NCI-H446 (cell line): ENCODE measurements around the gene RPS6KL1.
A peak's percentile ranks its signal among the peaks of the same experiment; 100 is the strongest.

Experiments used
- DNase-seq, 2 experiments: peaks; one replicate each; lab custom pipeline; 2025; lab: John Stamatoyannopoulos, UW

RPS6KL1 gene

DNA sequence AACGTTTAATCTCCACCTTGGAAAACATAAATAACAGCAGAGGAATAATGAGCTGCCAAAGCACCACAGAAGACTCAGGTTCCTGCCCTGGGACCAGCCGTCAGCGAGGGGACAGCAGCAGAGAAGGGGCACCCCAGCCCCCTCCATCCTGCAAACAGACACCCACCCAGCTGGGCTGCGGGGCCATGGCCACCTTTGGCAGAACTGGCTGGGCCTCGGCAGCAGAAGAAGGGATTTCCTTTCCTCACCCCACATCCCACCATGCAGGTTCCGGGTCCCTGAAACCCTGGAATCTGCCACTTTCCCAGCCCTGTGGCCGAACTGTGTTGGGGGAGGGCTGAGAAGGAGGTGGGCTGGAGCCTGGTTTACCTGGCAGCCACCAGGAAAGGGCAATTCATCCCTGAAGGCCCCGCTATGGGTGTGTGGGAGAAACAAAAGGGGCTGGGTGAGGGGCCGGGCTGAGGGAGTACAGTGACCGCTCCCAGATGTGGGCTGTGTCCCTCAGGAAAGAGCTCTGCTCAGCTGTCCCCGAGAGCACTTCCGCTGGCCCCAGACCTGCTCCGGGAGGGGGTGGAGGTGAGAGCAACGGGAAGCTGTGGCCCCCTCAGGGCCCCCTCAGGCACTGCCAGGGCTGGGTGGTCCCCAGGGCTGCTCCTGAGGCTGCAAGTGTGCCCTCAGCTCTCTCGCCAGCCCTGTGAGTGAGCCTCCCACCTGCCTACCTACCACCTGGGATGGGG, 28.6 kb upstream of the RPS6KL1 start:
- DNase-seq, result no peak

DNA sequence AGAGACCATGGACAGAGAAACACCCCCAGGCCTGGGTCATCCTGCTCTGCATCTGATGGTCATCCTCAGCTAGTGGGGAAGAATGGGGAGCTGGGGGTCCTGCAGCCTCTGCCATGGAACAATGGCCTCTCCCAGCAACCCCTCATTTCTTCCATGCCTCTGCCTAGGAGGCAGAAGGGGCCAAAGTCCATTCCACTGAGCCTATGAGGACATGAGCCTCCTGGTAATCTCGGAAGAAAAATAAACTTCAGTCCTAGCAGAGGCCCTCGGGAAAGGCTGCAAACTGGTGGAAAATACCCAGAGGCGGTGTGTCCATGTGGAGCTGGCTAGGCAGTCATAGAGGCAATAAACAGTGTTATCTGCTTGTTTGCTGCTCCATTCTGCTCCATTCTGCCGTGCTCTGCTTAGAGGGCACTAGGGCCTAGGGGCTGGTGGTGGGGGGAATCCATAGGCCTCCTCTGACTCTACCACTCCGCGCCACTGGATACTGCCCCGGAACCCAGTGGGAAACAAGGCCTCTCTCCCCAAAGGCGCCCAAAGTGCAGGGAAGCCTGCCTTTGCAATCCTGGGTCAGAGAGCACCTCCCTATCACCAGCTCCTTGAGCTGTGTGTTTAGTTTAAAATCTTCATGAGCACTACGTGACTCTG, 27.9 kb upstream of the RPS6KL1 start:
- no peak for DNase-seq

DNA sequence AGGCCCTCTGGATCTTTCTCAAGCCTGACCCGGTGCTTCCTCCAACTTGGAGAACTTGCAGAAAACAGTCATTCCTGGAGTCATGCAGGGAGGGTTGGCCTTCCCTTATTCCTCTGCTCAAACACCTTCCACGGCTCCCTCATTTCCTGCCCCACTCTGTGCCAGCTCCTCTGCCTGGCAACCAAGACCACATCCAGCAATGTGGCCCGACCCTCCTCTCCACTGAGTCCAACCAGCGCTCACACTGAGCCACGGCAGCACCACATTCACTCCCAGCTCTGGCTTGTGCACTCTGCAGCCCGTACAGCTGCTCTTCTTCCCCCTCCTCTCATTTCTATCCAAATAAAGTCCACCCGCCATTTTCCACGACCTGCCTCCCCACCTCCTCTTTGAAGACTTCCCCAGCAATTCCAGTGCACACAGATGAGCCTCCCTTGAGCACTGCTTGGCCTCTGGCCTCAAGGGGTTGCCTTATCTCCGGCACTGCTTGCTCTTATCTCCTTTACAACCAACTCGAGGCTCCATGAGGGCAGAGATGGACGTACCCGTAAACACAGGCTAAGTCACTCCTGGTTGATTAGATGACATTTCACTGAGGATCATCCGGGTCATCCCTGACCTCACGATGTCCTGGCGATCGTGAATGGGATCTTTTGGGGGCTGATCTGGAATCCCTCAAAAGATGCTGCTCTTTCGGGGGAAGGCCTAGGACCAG, 27.0 kb upstream of the RPS6KL1 start:
- no peak for DNase-seq

DNA sequence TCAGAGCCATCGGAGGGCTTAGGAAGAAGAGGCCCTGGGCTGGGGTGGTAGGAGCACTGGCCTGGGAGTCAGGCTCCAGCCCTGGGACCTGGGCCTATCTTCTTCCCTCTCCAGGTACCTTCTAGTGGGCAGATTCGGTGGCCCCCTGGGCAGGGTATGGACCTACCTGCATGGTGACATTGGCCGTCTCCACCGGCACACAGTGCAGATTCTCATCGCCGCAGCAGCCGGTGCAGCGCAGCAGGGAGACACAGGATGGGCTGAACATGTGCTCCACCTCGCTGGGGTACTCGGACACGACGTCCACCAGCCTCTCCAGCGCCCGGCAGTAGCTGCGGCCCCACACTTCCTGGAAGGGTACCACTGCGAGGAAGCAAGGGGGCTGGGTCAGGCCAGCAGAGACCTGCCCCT, 26.1 kb upstream of the RPS6KL1 start:
- no peak for DNase-seq

DNA sequence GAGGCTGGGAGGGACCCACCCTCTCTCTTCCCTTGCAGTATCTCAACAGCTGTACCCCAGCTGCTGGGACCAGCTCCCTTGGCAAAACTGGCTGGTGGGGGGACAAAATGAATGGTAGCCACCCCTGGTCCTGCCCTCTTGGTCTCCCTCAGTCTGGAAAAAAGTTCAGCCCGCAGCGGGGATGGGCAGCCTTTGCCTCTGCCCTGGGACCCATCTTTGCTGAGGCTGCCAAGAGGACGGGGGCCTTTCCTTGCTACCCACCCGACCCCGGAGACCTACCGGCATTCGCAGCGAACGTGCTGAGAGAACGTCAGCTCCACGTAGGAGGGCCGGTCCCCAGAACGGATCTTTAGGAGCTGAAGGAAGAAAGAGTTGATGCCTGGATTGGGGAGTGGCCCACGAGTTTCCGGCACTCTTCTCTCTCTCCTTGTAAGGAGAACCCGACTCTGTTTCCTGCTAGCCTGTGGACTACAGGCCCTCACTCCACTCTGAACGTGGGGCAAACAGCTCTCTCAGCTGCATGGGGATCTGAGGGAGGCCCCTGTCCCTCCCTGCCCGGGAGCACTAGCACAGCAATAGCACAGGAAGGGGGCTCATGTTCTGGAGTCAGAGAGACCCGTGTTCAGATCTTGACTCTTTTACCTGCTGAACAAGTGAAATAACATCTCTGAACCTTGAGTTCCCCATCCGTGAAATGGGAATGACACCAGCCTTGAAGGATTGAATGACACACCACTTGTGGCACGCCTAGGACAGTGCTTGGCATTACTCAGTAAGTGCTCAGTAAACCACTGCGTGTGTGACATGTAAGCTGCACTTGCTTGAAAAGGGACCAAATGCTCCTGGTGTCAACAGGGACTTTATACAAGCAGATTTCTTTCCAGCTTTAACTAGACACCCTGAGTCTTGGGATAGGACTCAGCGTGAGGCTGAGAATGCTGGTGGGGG, 25.4 kb upstream of the RPS6KL1 start:
- no peak for DNase-seq

DNA sequence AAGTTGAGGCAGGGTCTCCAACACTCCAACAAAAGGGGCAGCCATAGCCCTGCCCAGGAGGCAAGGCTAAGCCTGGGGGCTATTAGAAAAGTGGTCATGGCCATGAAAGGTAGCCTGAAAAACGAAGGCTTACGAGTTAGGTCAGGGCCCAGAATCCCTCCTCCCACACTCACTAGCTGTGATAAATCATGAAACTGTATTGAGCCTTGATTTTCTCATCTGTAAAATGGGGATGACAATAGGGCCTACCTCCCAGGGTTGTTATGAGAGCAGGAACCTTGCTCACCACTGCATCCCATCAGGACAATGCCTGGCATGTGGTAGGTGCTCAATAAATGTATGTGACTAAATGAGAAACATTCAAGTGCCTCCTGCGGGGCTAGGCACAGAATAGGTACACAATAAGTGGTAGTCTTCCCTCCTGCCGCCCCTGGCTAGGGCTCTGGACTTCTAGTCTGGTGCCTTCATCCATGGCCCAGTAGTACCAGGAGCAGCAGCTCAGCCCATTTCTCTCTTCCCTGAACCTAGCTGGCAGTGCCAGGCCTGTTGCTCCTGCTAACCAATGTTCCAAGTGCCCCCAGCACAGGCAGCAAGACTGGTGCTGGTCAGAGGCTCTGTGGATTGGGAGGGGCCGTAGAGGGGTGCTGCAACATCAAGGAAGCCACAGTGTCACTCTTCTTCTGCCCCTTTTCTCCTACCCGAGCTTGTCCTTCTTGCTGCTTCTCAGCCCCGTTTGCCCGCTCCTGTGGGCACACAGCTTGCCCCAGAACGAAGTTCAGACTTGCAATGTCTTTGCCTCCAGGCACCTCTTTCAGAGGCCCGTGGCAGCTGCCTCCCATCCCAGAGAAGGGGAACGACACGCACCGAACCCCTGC, 24.5 kb upstream of the RPS6KL1 start:
- DNase-seq, result no peak

DNA sequence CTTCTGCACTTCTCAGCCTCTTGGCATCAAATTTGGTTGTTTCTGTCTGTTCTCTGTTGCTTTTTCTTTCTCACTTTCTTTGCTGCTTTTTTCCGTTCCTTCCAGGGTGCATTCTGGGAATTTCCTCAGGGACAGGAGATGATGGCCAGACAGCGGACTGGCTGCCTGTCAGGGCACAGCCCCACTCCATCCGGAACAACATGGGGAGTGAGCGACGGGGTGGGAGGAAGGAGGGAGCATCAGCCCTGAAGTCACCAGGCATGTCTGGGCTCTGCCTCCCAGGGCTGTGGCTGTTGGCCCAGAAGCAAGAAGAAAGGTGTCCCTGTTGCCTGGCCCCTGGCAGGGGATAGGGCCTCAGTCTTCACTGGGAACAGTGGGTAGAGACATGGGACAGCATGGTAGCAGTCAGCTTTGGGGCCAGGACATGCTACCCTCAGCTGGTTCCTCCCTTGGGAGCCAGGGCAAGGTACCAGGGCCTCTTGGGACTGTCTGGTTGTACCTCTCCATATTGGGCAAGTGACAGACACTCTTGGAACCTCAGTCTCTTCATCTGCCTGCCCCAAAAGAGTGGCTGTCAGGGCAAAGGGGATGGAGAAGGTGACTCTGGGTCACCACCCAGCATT, 23.7 kb upstream of the RPS6KL1 start:
- DNase-seq, result no peak

DNA sequence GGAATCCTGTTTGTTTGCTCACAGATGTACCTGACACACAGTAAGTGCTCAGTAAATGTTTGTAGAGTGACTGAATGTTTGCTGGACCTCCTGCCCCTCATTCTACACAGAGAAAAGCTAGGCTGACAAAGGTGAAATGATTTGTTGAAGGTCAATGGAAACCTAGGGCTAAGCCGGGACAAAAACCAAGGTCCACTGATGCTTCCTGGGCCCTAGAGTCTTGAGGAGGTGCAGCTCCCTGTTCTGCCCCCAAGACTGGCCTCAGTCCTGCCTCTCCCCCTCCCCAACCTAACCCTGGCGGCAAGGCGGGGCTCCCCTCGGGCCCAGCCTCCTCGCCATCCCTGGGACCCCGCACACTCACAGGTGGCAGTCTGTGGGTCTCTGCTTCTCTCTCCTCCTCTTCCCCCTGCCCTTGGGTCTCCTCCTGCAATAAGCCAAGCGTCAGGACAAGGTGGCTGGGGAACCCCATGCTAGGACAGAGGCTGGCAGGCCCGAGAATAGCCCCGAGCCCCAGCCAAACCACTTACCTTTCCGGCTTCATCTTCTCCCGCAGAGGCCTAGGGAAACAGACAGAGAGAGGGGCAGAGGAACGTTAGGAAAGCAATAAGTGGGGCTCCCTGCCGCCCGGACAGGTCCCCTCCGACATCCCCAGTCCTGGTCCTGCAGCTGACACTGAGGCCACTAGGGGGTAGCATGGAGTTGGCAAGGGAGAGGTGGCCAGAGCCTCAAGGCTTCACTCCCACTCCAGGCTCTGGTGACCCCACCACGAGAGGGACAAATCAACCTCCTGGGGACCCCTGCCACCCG, 23.0 kb upstream of the RPS6KL1 start:
- DNase-seq, result peak; percentile 45 to 84

DNA sequence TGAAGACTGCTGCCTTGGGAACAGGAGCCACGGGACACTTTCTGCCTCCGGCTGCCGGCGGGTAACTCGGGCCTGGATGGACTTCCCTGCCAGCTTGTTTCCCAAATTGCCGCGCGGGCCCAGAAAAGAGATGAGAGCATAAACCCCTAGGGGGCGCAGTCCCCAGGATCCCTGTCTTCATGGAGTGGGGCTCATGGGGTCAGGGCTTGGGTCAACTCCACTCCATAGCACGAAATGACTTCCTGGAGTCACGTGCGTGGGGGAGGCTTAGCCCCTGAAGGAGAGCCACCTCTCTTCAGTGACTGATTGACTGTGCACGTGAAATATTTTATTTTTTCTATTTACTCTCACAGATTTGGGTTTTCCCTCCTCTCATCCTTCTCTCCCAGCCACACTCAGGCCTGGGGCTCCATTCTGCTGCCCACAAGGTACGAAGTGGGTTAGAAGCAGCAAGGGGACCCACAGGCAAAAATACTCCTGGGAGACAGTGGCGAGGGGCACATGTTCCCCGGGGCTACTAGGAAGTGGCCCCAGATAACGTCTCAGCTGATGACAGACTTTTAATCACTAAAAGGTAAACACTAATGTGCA, 22.3 kb upstream of the RPS6KL1 start:
- DNase-seq, result peak in 1 of 2 experiments; percentile 34

DNA sequence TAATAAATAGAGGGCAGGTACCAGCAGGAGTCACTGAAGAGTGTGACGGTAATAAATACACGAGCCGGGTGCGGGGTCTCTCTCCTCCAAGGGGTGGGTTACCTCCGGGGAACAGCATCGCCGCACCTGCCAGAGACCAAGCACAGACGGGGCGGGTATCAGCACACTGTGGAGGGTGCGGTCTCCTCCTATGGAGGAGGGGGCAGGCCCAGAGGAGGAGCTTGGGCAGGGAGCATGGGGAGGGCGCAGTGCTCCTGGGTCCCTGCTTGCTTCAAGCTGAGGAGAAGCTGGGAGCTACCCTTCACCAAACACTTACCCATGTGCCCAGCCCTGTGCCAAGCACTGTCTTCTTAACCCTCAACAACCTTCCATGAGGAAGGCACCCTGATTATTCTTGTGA, 19.5 kb upstream of the RPS6KL1 start:
- no peak for DNase-seq

DNA sequence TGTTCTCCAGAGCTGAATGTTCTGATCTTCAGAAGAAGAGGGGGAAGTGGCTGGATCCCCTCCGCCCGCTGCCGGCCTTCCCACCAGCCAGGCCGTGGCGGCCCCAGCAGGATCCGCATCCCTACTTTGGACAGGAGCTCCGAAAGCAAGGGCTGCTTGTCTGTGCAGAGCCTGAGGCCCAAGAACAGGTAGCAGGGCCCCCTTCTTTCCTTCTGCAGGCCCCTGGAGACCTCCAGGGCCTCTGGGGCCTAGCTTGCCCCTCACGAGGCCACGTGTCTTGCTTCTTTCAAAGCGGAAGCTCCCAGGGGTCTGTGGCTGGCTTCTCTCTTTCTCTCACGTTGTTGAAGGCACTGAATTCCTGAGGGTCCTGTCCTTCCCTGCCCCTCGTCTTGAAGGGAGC, 19.1 kb upstream of the RPS6KL1 start:
- DNase-seq, result no peak

DNA sequence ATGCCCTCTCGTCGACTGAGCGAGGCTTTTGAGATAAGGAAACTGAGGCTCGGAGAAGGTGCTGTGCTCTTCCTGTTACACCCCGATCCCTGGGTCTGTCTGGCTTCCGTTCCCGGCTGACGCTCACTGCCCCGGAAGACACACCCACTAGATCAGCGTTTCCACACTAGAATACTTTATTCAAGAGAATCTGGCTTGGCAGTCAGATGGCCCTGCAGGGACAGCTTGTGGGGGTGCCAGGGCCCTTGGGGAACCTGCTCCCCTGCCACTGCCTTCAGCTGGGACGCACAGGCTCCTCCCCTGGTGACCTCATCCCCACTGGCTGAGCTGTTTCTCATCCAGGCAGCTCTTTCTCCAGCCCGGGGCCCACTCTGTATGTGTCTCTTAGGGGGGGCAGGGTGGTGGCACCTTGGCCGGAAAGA, 18.6 kb upstream of the RPS6KL1 start:
- no peak for DNase-seq

DNA sequence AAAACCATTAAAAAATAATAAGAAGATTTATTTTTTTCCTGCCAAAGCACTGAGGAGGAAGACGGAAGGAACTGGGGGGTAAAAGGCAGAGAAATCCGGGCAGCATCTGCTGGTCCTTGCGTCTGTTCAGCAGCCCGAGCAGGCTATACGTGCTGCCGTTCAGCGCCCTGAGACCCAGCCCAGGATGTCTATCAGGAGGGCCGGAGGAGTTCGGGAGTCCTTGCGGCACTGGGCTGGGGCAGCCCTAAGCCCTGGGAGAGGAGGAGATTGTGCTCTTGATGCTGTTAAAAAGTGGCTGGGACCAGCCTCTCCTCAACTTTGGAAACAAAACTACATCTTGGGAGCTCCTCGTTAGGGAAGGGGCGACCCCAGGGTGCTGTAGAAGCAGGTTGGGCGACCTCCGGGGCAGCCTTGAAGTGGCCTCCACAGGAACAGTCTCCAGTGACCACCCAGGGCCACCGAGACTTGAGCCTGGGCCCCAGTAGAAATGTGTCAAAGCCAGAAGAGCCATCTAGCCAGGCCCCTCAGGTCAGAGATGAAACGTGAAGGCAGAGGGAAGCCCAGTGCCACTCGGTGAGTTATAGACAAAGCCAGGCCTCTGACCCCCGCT, 18.0 kb upstream of the RPS6KL1 start:
- DNase-seq, result no peak

DNA sequence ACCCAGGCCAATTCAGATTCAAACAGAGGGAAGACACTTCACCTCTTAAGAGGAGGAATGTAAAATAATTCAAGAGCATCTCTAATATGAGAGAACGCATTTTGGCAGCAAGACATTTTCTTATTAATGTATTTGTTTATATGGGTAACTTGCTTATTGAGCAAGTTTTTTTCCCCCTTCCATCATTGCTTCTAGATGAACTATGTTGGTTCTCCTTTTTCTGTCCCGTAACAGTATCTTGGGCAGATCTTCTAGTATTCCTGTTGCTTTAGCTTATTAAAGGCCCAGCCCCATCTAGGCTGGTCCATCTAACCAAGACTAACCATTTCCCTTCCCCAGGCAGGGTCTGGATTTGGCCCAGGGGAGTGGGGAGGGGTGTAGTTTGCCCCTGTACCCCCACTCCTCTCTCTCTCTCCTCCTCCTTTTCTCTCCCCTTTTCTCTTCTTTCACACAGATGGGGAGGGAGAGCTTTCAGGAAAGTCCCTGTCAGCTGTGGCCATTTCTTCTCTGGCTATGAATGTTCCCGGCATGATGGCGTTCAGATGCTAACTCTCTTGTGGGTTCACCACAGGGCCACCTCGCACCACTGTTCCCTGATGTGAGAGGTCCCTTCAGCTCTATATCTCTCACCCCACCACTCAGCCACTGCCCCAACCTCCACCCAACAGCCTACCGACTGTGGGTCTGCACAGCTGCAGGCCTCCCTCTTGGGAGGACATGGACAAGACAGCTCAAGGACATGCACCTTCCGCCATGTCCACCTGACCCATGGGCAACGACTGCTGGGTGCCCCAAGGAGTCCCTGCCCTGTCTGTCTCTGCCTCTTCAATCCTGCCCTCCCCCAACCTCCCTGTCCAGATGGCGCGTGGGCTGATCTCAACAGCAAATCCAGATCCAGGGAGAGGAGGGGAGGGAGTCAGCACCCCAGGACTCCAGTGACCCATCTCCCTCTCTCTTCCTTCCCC, 15.8 kb upstream of the RPS6KL1 start:
- DNase-seq, result no peak

DNA sequence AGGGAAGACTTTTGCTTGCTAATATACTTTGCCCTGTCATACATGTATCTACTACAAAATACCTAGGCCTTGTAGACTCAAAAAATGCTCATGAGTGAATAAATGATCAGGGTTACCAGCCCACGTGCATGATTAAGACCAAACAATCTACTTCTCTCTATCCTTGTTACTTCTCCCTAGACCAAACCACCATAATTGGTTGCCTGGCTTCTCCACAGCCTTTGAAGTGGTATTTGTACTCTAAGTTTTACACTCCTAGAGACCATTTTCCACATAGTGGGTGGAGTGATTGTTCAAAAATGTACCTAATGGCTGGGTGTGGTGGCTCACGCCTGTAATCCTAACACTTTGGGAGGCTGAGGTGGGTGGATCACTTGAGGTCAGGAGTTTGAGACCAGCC, 14.1 kb upstream of the RPS6KL1 start:
- no peak for DNase-seq

DNA sequence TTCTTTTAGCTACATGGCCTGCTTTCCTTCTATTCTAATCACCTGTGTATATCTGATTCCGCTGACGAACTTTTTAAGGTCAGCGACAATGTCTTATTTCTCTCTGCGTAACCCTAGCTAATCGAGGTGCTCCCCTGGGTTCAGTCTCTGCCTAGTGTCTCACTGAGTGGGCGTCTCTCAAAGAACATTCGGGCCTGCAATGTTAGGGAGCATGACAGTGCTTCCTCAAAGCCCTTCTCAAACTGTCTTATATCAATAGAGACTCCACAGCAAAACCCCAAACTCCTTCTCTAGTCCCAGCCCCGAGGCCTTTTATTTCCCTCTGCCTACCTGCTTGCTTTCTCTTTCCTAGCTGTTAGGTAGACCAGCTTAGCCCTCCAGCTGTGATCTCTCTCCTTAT, 13.7 kb upstream of the RPS6KL1 start:
- no peak for DNase-seq

DNA sequence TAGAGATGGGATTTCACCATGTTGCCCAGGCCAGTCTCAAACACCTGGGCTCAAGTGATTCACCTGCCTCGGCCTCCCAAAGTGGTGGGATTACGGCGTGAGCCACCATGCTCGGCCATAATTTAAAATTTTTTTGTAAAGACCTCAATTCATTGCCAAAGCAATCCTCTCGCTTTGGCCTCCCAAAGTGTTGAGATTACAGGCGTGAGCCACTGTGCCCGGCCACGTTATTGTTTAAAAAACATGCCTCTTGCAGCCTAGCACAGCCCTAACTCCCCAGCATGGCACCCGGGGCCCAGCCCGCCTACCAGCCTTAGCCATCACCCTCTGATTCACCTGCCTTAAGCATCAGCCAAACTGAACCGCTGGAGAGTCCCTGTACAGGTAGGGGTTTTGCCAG, 13.1 kb upstream of the RPS6KL1 start:
- DNase-seq, result no peak

DNA sequence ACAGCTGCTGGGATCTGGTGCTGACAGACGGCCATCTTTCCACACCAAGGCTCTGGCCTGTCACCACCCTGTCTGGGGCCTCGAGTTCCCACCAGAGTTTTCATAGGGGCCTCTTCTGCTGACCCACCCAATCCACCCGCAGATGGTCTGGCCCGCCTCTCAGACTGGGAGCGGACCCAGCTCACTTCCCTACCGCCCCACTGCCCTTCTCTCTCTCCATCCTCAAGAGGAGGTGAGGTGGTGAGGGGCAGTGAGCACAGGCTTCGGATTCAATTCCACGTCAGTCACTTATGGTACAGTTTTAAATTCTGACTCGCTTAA, 12.3 kb upstream of the RPS6KL1 start:
- DNase-seq, result no peak
